A673 (cell line): Measurements from ENCODE around the gene OSBPL6. TPM values are rescaled to one million over a fixed set of nuclear protein-coding genes. Genes with fewer than 3 reads are reported as not detected.
A peak's percentile ranks its signal among the peaks of the same experiment; 100 is the strongest.

ENCODE experiments used
- BruUV-seq: library from RNA; stranded (reverse); fragments of 400-500 nt; replicated peaks from 2 replicates; lab custom pipeline; 2021; lab: Mats Ljungman, UMichigan
- CTCF ChIA-PET: fragments of 300-600 bp; sonication (Branson Sonifier 250); formaldehyde crosslinking; loops from one replicate; lab custom pipeline; 2022; ENCODE audit warnings: antibody characterized with exemption; lab: Charles Lee
- POLR2A ChIA-PET: fragments of 300-600 bp; sonication (Branson Sonifier 250); formaldehyde crosslinking; loops from one replicate; lab custom pipeline; 2022; ENCODE audit warnings: antibody characterized with exemption; ENCODE audit not compliant: low non-redundant PET; lab: Charles Lee
- DNase-seq: peaks from one replicate; pipeline ENCODE4 v3.0.0-alpha.2; 2015; ENCODE audit warnings: low spot score
- H3K27ac ChIP-seq: fragments of 200-600 bp; sonication (generic); 2 replicates; pipeline ENCODE4 v1.5.1; 2016; ENCODE audit warnings: mixed run types, low read depth, mild to moderate bottlenecking, mixed read lengths, antibody characterized with exemption, low read length; ENCODE audit not compliant: poor library complexity, severe bottlenecking
- H3K27me3 ChIP-seq: fragments of 200-600 bp; sonication (generic); replicated peaks from 2 replicates; pipeline ENCODE4 v1.6.1; 2017; ENCODE audit warnings: mixed run types, low read depth, mild to moderate bottlenecking, mixed read lengths, antibody characterized with exemption, low read length; ENCODE audit not compliant: insufficient read depth, poor library complexity
- H3K36me3 ChIP-seq: fragments of 200-600 bp; sonication (generic); 2 replicates; pipeline ENCODE4 v1.6.1; 2016; ENCODE audit warnings: mixed run types, mild to moderate bottlenecking, mixed read lengths, antibody characterized with exemption, low read length; ENCODE audit not compliant: insufficient read depth, poor library complexity, severe bottlenecking
- H3K4me1 ChIP-seq: fragments of 200-600 bp; sonication (generic); 2 replicates; pipeline ENCODE4 v1.6.1; 2017; ENCODE audit warnings: mixed run types, mild to moderate bottlenecking, mixed read lengths, antibody characterized with exemption, low read length; ENCODE audit not compliant: insufficient read depth, poor library complexity, severe bottlenecking
- H3K4me3 ChIP-seq: fragments of 200-600 bp; sonication (generic); 2 replicates; pipeline ENCODE4 v1.5.1; 2016; ENCODE audit warnings: low read depth, mixed run types, mild to moderate bottlenecking, mixed read lengths, low read length; ENCODE audit not compliant: poor library complexity, severe bottlenecking
- H3K9me3 ChIP-seq: fragments of 200-600 bp; sonication (generic); 2 replicates; pipeline ENCODE4 v1.6.1; 2016; ENCODE audit warnings: mixed run types, low read depth, mild to moderate bottlenecking, mixed read lengths, antibody characterized with exemption, low read length; ENCODE audit not compliant: poor library complexity, severe bottlenecking
- EZH2 ChIP-seq: fragments of 200-600 bp; sonication (generic); IDR thresholded peaks from 2 replicates; pipeline ENCODE4 v1.6.1; 2017; ENCODE audit warnings: borderline replicate concordance, low read depth, mild to moderate bottlenecking, mixed read lengths, antibody characterized with exemption, low read length; ENCODE audit not compliant: poor library complexity, severe bottlenecking
- intact Hi-C: fragments of 100-400 bp; cut with micrococcal nuclease; formaldehyde crosslinking; loops from one replicate; pipeline ENCODE4 v1.10.0; 2022; ENCODE audit not compliant: unreplicated experiment
- total RNA-seq: library from RNA; stranded (reverse); gene quantifications from 2 replicates; pipeline ENCODE4 v1.2.3, GENCODE V29; 2021
- TF ChIP-seq, protein P1 (sequence below): fragments of 300-800, 200-600 bp; sonication (generic); conservative IDR thresholded peaks from 2 replicates; pipeline ENCODE4 v1.5.1; 2017; ENCODE audit warnings: low read depth, mild to moderate bottlenecking, antibody characterized with exemption, low read length, moderate library complexity, mixed read lengths

OSBPL6 gene
- total RNA-seq, 1 experiment from 2014 or later = 19.3 TPM

DNA sequence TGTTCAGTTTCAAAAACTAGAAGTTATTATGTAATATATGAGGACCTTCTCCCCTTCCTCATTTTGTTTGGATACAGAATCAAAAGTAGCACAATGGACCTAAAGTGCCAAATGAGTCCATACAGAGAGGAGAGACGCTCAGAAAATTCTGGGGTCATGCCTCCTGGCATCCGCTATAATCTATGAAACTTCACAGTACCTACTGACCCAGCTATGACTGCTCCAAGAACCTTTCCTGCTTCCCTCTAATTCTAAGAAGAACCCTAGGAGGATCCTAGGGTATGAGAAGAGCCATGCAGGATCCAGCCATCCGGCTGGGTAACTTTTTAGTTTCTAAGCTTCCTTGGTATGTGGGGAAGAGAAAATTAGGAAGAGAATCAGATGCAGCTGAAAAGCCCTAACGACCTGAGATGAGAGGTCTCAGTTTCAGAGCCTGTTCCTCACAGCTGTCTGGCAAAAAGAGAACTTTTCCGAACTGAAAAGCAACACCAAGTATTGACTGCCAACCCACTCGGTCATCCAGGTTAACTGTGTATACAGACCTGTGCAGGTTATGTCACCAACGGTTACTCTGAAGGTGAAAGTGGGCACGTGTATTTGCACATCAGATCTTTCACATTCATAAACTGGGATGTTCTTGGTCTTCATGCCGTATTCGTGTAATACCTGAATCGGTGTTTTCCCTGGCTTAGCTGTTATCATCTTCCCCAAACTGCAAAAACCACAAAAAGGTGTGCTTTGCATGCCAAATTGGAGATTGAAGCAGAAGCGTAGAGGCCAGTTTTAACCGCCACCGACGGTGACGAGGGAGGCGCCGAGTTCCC is 255.6 kb downstream of the OSBPL6 start:
- intact Hi-C loops = no loop called here

DNA sequence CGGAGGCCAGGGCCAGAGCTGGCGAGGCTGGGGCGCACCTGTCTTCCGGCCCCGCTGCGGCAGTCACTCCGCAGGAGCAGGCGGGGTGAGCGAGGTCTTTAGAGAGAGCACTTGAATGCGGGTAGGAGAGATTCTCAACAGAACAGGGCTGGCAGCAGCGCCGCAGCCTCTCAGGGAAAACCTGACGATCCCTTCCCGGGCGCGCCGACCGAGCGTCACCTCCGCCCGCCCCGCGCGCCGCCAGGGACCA is 256.1 kb downstream of the OSBPL6 start:
- ChIA-PET CTCF (interaction anchor here (0.9 kb wide), 1 partner anchor 37 kb away, joined by 3 read pairs; no protein-coding TSS in a partner anchor), POLR2A (interaction anchor here (0.5 kb wide), 1 partner anchor 9 kb away, joined by 8 read pairs; no protein-coding TSS in a partner anchor)
- Histone ChIP-seq H3K9me3 (no peaks in the 10 kb centered on the region), H3K27me3 (no peaks in the 10 kb centered on the region), H3K27ac (peak overlapping the region; percentile 97), H3K4me1 (peaks cover 16% of the 10 kb centered on the region), H3K4me3 (peak overlapping the region; percentile 83), H3K36me3 (peaks cover 19% of the 10 kb centered on the region)
- intact Hi-C loops = no loop called here
- no peak for DNase-seq
- TF ChIP-seq, protein P1, sequence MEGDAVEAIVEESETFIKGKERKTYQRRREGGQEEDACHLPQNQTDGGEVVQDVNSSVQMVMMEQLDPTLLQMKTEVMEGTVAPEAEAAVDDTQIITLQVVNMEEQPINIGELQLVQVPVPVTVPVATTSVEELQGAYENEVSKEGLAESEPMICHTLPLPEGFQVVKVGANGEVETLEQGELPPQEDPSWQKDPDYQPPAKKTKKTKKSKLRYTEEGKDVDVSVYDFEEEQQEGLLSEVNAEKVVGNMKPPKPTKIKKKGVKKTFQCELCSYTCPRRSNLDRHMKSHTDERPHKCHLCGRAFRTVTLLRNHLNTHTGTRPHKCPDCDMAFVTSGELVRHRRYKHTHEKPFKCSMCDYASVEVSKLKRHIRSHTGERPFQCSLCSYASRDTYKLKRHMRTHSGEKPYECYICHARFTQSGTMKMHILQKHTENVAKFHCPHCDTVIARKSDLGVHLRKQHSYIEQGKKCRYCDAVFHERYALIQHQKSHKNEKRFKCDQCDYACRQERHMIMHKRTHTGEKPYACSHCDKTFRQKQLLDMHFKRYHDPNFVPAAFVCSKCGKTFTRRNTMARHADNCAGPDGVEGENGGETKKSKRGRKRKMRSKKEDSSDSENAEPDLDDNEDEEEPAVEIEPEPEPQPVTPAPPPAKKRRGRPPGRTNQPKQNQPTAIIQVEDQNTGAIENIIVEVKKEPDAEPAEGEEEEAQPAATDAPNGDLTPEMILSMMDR = no peak
- TF ChIP-seq EZH2 = no peak
- BruUV-seq = no TSS peak

More for the DNA sequence above, 255.6 kb downstream of the OSBPL6 start:
- ChIA-PET POLR2A (no interaction called here), CTCF (no interaction called here)
- TSS peak; percentile 38 for BruUV-seq
- Histone ChIP-seq H3K36me3 (peaks cover 25% of the 10 kb centered on the region), H3K9me3 (no peaks in the 10 kb centered on the region), H3K4me3 (peak overlapping the region; percentile 83), H3K27me3 (no peaks in the 10 kb centered on the region), H3K27ac (peak overlapping the region; percentile 97), H3K4me1 (peaks cover 16% of the 10 kb centered on the region)
- TF ChIP-seq, protein P1 = no peak
- TF ChIP-seq EZH2 = no peak
- DNase-seq = no peak

DNA sequence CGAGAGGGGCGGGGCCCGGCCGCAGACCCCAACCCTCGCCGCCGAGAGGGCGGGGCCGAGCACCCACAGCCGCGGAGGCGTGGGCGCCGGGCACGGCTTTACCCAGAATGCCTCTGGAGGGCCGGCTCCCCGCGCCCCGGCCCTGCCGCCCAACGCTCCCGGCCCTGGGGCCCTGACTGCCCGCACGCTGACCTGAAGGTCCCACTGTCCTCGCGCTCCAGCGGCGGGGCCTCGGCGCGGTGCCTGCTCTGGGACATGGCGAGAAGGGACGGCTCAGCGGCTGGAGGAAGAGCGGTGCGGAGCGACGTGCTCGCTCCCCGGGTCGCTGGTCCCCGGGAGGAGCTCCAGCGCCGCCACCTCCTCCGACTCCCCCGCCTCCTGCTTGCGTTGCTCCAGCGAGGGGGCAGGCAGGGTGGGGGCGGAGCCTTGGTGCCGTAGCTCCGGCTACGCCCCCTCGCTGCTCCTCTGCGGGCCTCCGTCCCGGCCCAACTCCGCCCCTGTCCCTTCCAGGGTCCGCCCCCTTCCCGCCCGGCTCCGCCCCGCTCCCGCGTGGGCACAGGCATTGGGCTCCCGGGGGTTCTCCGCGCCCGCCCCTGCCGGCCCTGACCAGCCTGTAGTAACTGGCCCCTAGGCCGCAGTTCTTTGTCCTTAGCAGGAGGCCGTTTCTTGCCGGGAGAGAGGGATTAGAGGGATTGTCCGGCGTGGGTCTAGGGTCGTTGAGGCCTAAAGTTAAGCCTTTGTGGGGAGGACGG is 256.6 kb downstream of the OSBPL6 start, which contains the start of the genes PJVK and PRKRA:
Gene PJVK (plus strand): TSS at position 605 of the 752 bp plus-strand sequence. CDS start 2,032 bp downstream, outside the sequence.
Gene PRKRA (minus strand): TSS at position 402 of the 752 bp plus-strand sequence. CDS start 145 bp downstream, at position 257.
- peak; percentile 97 for DNase-seq
- no TSS peak for BruUV-seq

More for the DNA sequence above, 256.6 kb downstream of the OSBPL6 start, which contains the start of the genes PJVK and PRKRA:
- no peaks in the 10 kb centered on the region for H3K27me3 ChIP-seq
- TF ChIP-seq EZH2 = no peak
- TF ChIP-seq, protein P1 = no peak
- peak within 1 kb of the TSS; percentile 97 for H3K27ac ChIP-seq
- intact Hi-C loops = loop anchor here (1.0 kb wide), 1 partner anchor 27 kb away; the partner anchor contains the start of gene FKBP7
- H3K4me1 ChIP-seq = peaks cover 16% of the 10 kb centered on the region
- peaks cover 17% of the 10 kb centered on the region for H3K36me3 ChIP-seq
- POLR2A ChIA-PET = interaction anchor here (0.5 kb wide), 1 partner anchor 9 kb away, joined by 8 read pairs; no protein-coding TSS in a partner anchor
- H3K9me3 ChIP-seq = no peaks in the 10 kb centered on the region
- CTCF ChIA-PET = interaction anchor here (0.7 to 0.9 kb wide), 2 partner anchors 36 to 37 kb away, joined by 3 read pairs; no protein-coding TSS in a partner anchor
- H3K4me3 ChIP-seq = peak within 1 kb of the TSS; percentile 83
